Measurements from ENCODE around the gene TSPO.
"Not testable (repeated sequence)": the region's sequence is repeated elsewhere in the genome, so short reads cannot be mapped to it uniquely, and the experiment has no call there.

TSPO gene

GRCh38 chr22:43151251-43152002 lies at the start of gene TSPO:
Gene TSPO, plus strand, starts transcription at chr22:43151559. Its CDS starts 7,680 bp downstream, at chr22:43159239.
- in situ Hi-C loops (cut with MboI; ENCODE audit: low sequenced_read_pairs), result no loop called here

- in situ Hi-C loops (cut with MboI; ENCODE audit: low sequenced_read_pairs), result not testable (repeated sequence)
Observed at GRCh38 chr22:43104056-43104625, 47.2 kb upstream of the TSPO start.

GRCh38 chr22:43104950-43105349 lies 46.4 kb upstream of the TSPO start:
- in situ Hi-C loops (cut with MboI; ENCODE audit: low sequenced_read_pairs), result not testable (repeated sequence)

- in situ Hi-C loops (cut with MboI; ENCODE audit: low sequenced_read_pairs), result no loop called here
Observed at GRCh38 chr22:43106302-43106701, 45.1 kb upstream of the TSPO start.

GRCh38 chr22:43109511-43109910 lies 41.8 kb upstream of the TSPO start:
- in situ Hi-C loops (cut with MboI; ENCODE audit: low sequenced_read_pairs), result no loop called here

GRCh38 chr22:43109921-43110443 lies 41.4 kb upstream of the TSPO start:
- in situ Hi-C loops (cut with MboI; ENCODE audit: low sequenced_read_pairs), result no loop called here

GRCh38 chr22:43110444-43110926 lies 40.9 kb upstream of the TSPO start, which contains the start of gene BIK:
Gene BIK, plus strand, starts transcription at chr22:43110750. Its CDS starts 13,273 bp downstream, at chr22:43124023.
- in situ Hi-C loops (cut with MboI; ENCODE audit: low sequenced_read_pairs), result no loop called here

- in situ Hi-C loops (cut with MboI; ENCODE audit: low sequenced_read_pairs), result no loop called here
Observed at GRCh38 chr22:43110927-43111623, 40.3 kb upstream of the TSPO start.

GRCh38 chr22:43113526-43114251 lies 37.7 kb upstream of the TSPO start:
- in situ Hi-C loops (cut with MboI; ENCODE audit: low sequenced_read_pairs), result no loop called here

GRCh38 chr22:43114958-43115357 lies 36.4 kb upstream of the TSPO start:
- in situ Hi-C loops (cut with MboI; ENCODE audit: low sequenced_read_pairs), result no loop called here

- in situ Hi-C loops (cut with MboI; ENCODE audit: low sequenced_read_pairs), result no loop called here
Observed at GRCh38 chr22:43116932-43117331, 34.4 kb upstream of the TSPO start.

GRCh38 chr22:43118024-43118849 lies 33.1 kb upstream of the TSPO start:
- in situ Hi-C loops (cut with MboI; ENCODE audit: low sequenced_read_pairs), result no loop called here

GRCh38 chr22:43118953-43119458 lies 32.4 kb upstream of the TSPO start:
- in situ Hi-C loops (cut with MboI; ENCODE audit: low sequenced_read_pairs), result no loop called here

- in situ Hi-C loops (cut with MboI; ENCODE audit: low sequenced_read_pairs), result no loop called here
Observed at GRCh38 chr22:43126501-43127165, 24.7 kb upstream of the TSPO start.

- in situ Hi-C loops (cut with MboI; ENCODE audit: low sequenced_read_pairs), result no loop called here
Observed at GRCh38 chr22:43127166-43127908, 24.0 kb upstream of the TSPO start.

GRCh38 chr22:43128116-43128515 lies 23.2 kb upstream of the TSPO start:
- in situ Hi-C loops (cut with MboI; ENCODE audit: low sequenced_read_pairs), result no loop called here

- in situ Hi-C loops (cut with MboI; ENCODE audit: low sequenced_read_pairs), result no loop called here
Observed at GRCh38 chr22:43128928-43129424, 22.4 kb upstream of the TSPO start.
